ENCODE data around the gene ARHGEF25.

ARHGEF25 gene

GRCh38 chr12:57590864-57591781 is 20.1 kb upstream of the ARHGEF25 start, which contains the start of gene PIP4K2C:
TSS of gene PIP4K2C (plus strand) at chr12:57591192. CDS start at chr12:57591290, 98 bp downstream.
- H3K9me3 ChIP-seq (ENCODE audit: low read depth, low read length): no peaks in the 10 kb centered on the region
- H3K9ac ChIP-seq (ENCODE audit: insufficient read length): peak within 1 kb of the TSS; percentile 79
- no peak for TF ChIP-seq EZH2 (IDR thresholded peaks at IDR 0.05)
- TF ChIP-seq POLR2AphosphoS5 (IDR thresholded peaks at IDR 0.05; ENCODE audit: borderline replicate concordance, low read depth, low read length): peak; percentile 74
- H3K4me3 ChIP-seq: peak within 1 kb of the TSS; percentile 91
- no peaks in the 10 kb centered on the region; the same call in 1 of the 2 replicates for H3K36me3 ChIP-seq (ENCODE audit: insufficient read depth, low read length)
- DNase-seq (ENCODE audit: low read depth, low spot score): no peak
- H3K27ac ChIP-seq: no peak within 1 kb of the TSS

- Histone ChIP-seq H3K9ac (ENCODE audit: insufficient read length) (peak overlapping the region; percentile 79), H3K4me3 (peak overlapping the region; percentile 91), H3K36me3 (ENCODE audit: insufficient read depth, low read length) (no peaks in the 10 kb centered on the region; the same call in 1 of the 2 replicates), H3K27ac (no peak overlapping the region), H3K9me3 (ENCODE audit: low read depth, low read length) (no peaks in the 10 kb centered on the region)
- DNase-seq (ENCODE audit: low read depth, low spot score): no peak
- no peak for TF ChIP-seq POLR2AphosphoS5 (IDR thresholded peaks at IDR 0.05; ENCODE audit: borderline replicate concordance, low read depth, low read length)
- no peak for TF ChIP-seq FOXP2 (optimal IDR thresholded peaks at IDR 0.05; ENCODE audit: control extremely low read depth, extremely low read length, insufficient read depth)
- no peak for TF ChIP-seq EZH2 (IDR thresholded peaks at IDR 0.05)
These were observed 19.4 kb upstream of the ARHGEF25 start for GRCh38 chr12:57591782-57592325.

- no peak overlapping the region for H3K9ac ChIP-seq (ENCODE audit: insufficient read length)
- H3K9me3 ChIP-seq (ENCODE audit: low read depth, low read length): no peaks in the 10 kb centered on the region
- no peak overlapping the region for H3K27ac ChIP-seq
- H3K4me3 ChIP-seq: no peak overlapping the region
- DNase-seq (ENCODE audit: low read depth, low spot score): no peak
- no peaks in the 10 kb centered on the region; the same call in 1 of the 2 replicates for H3K36me3 ChIP-seq (ENCODE audit: insufficient read depth, low read length)
- no peak for TF ChIP-seq EZH2 (IDR thresholded peaks at IDR 0.05)
- TF ChIP-seq FOXP2 (optimal IDR thresholded peaks at IDR 0.05; ENCODE audit: control extremely low read depth, extremely low read length, insufficient read depth): no peak
- TF ChIP-seq POLR2AphosphoS5 (IDR thresholded peaks at IDR 0.05; ENCODE audit: borderline replicate concordance, low read depth, low read length): no peak
These were observed 18.6 kb upstream of the ARHGEF25 start for GRCh38 chr12:57592551-57593165.

GRCh38 chr12:57593187-57593586 is 18.0 kb upstream of the ARHGEF25 start:
- Histone ChIP-seq H3K27ac (no peak overlapping the region), H3K9me3 (ENCODE audit: low read depth, low read length) (no peaks in the 10 kb centered on the region), H3K4me3 (no peak overlapping the region), H3K9ac (ENCODE audit: insufficient read length) (no peak overlapping the region), H3K36me3 (ENCODE audit: insufficient read depth, low read length) (no peaks in the 10 kb centered on the region; the same call in 1 of the 2 replicates)
- DNase-seq (ENCODE audit: low read depth, low spot score): no peak
- TF ChIP-seq FOXP2 (optimal IDR thresholded peaks at IDR 0.05; ENCODE audit: control extremely low read depth, extremely low read length, insufficient read depth) (no peak), EZH2 (IDR thresholded peaks at IDR 0.05) (no peak), POLR2AphosphoS5 (IDR thresholded peaks at IDR 0.05; ENCODE audit: borderline replicate concordance, low read depth, low read length) (no peak)

GRCh38 chr12:57600395-57600794 is 10.8 kb upstream of the ARHGEF25 start:
- no peak for TF ChIP-seq FOXP2 (optimal IDR thresholded peaks at IDR 0.05; ENCODE audit: control extremely low read depth, extremely low read length, insufficient read depth)
- peaks cover 12% of the 10 kb centered on the region; the same call in 1 of the 2 replicates for H3K36me3 ChIP-seq (ENCODE audit: insufficient read depth, low read length)
- H3K9ac ChIP-seq (ENCODE audit: insufficient read length): no peak overlapping the region

GRCh38 chr12:57602544-57602943 is 8.7 kb upstream of the ARHGEF25 start:
- no peak for DNase-seq (ENCODE audit: low read depth, low spot score)
- Histone ChIP-seq H3K27ac (no peak overlapping the region), H3K4me3 (no peak overlapping the region), H3K36me3 (ENCODE audit: insufficient read depth, low read length) (peaks cover 12% of the 10 kb centered on the region; the same call in 1 of the 2 replicates), H3K9ac (ENCODE audit: insufficient read length) (no peak overlapping the region), H3K9me3 (ENCODE audit: low read depth, low read length) (no peaks in the 10 kb centered on the region)
- no peak for TF ChIP-seq FOXP2 (optimal IDR thresholded peaks at IDR 0.05; ENCODE audit: control extremely low read depth, extremely low read length, insufficient read depth)
- no peak for TF ChIP-seq POLR2AphosphoS5 (IDR thresholded peaks at IDR 0.05; ENCODE audit: borderline replicate concordance, low read depth, low read length)
- no peak for TF ChIP-seq EZH2 (IDR thresholded peaks at IDR 0.05)

More at GRCh38 chr12:57600395-57600794, 10.8 kb upstream of the ARHGEF25 start:
- H3K4me3 ChIP-seq: no peak overlapping the region
- H3K27ac ChIP-seq: no peak overlapping the region
- no peaks in the 10 kb centered on the region for H3K9me3 ChIP-seq (ENCODE audit: low read depth, low read length)
- no peak for DNase-seq (ENCODE audit: low read depth, low spot score)

GRCh38 chr12:57603324-57603723 is 7.9 kb upstream of the ARHGEF25 start:
- H3K36me3 ChIP-seq (ENCODE audit: insufficient read depth, low read length): peaks cover 12% of the 10 kb centered on the region; the same call in 1 of the 2 replicates
- H3K9ac ChIP-seq (ENCODE audit: insufficient read length): no peak overlapping the region
- no peaks in the 10 kb centered on the region for H3K9me3 ChIP-seq (ENCODE audit: low read depth, low read length)
- peak overlapping the region; percentile 40 for H3K27ac ChIP-seq
- H3K4me3 ChIP-seq: no peak overlapping the region
- no peak for TF ChIP-seq EZH2 (IDR thresholded peaks at IDR 0.05)
- TF ChIP-seq POLR2AphosphoS5 (IDR thresholded peaks at IDR 0.05; ENCODE audit: borderline replicate concordance, low read depth, low read length): no peak
- no peak for TF ChIP-seq FOXP2 (optimal IDR thresholded peaks at IDR 0.05; ENCODE audit: control extremely low read depth, extremely low read length, insufficient read depth)
- DNase-seq (ENCODE audit: low read depth, low spot score): no peak

- H3K4me3 ChIP-seq: peak overlapping the region; percentile 85
- peak overlapping the region; percentile 78 for H3K9ac ChIP-seq (ENCODE audit: insufficient read length)
- H3K9me3 ChIP-seq (ENCODE audit: low read depth, low read length): no peaks in the 10 kb centered on the region
- H3K27ac ChIP-seq: peak overlapping the region; percentile 40
- peaks cover 12% of the 10 kb centered on the region; the same call in 1 of the 2 replicates for H3K36me3 ChIP-seq (ENCODE audit: insufficient read depth, low read length)
- TF ChIP-seq EZH2 (IDR thresholded peaks at IDR 0.05) (no peak), POLR2AphosphoS5 (IDR thresholded peaks at IDR 0.05; ENCODE audit: borderline replicate concordance, low read depth, low read length) (0 out of 2 replicates have a peak, but pooled peaks have one; percentile 20), FOXP2 (optimal IDR thresholded peaks at IDR 0.05; ENCODE audit: control extremely low read depth, extremely low read length, insufficient read depth) (no peak)
- DNase-seq (ENCODE audit: low read depth, low spot score): peak; percentile 18
These were observed 7.3 kb upstream of the ARHGEF25 start for GRCh38 chr12:57603815-57604453.
